Activated CD8-positive, alpha-beta T cell treated with anti-CD3 and anti-CD28 coated beads, Interleukin-2, amount 10 ng/mL, durations not matched to agents 7 days and 5 days (primary cell): Measurements from ENCODE around the gene HAO2. TPM values are rescaled to one million over a fixed set of nuclear protein-coding genes. Genes with fewer than 3 reads are reported as not detected.
"Not testable (repeated sequence)": the region's sequence is repeated elsewhere in the genome, so short reads cannot be mapped to it uniquely, and the experiment has no call there.

Experiments
- ATAC-seq: fragments of 150-1000 bp; cut with Tn5 transposase; one replicate; pipeline ENCODE4 v1.10.0; 2021; ENCODE audit warnings: moderate library complexity
- CTCF ChIA-PET: fragments of 350-600 bp; sonication (Branson Sonifier 250); formaldehyde crosslinking; loops from one replicate; lab custom pipeline; 2021; ENCODE audit warnings: antibody characterized with exemption; lab: Charles Lee
- POLR2A ChIA-PET: fragments of 350-600 bp; sonication (Branson Sonifier 250); formaldehyde crosslinking; loops from one replicate; lab custom pipeline; 2021; ENCODE audit warnings: antibody characterized with exemption; lab: Charles Lee
- DNase-seq: peaks from one replicate; pipeline ENCODE4 v3.0.0-alpha.2; 2020
- H3K27ac Mint-ChIP-seq: one replicate; pipeline ENCODE4 v1.8.0; 2021; ENCODE audit warnings: mild to moderate bottlenecking, mixed read lengths
- H3K27me3 Mint-ChIP-seq: one replicate; pipeline ENCODE4 v1.8.0; 2021; ENCODE audit warnings: low read depth, mixed read lengths
- H3K36me3 Mint-ChIP-seq: one replicate; pipeline ENCODE4 v1.8.0; 2021; ENCODE audit warnings: low read depth, mixed read lengths
- H3K4me1 Mint-ChIP-seq: one replicate; pipeline ENCODE4 v1.8.0; 2021; ENCODE audit warnings: low read depth, mixed read lengths
- H3K4me3 Mint-ChIP-seq: one replicate; pipeline ENCODE4 v1.8.0; 2021; ENCODE audit warnings: mild to moderate bottlenecking, mixed read lengths
- H3K9me3 Mint-ChIP-seq: one replicate; pipeline ENCODE4 v1.8.0; 2022; ENCODE audit warnings: mixed read lengths; ENCODE audit not compliant: insufficient read depth
- total RNA-seq, 2 experiments: library from RNA; stranded (reverse); gene quantifications; one replicate each; pipeline ENCODE4 v1.2.3, GENCODE V29; 2021

The HAO2 gene
- total RNA-seq, 2 experiments from 2014 or later = not detected

GRCh38 chr1:119348941-119349340 is 19.6 kb upstream of the HAO2 start:
- Mint-ChIP-seq H3K36me3 (no peaks in the 10 kb centered on the region), H3K4me1 (peaks cover 9% of the 10 kb centered on the region), H3K27ac (no peak overlapping the region), H3K9me3 (no peaks in the 10 kb centered on the region), H3K4me3 (no peak overlapping the region), H3K27me3 (peaks cover 12% of the 10 kb centered on the region)
- no peak for DNase-seq
- no peak for ATAC-seq
- ChIA-PET POLR2A (no interaction called here), CTCF (interaction anchor here (1.2 to 1.9 kb wide), 2 partner anchors 9 to 74 kb away, joined by 3 to 6 read pairs; no protein-coding TSS in a partner anchor)

GRCh38 chr1:119350866-119351265 is 17.7 kb upstream of the HAO2 start:
- POLR2A ChIA-PET, H3K9me3 Mint-ChIP-seq, H3K27me3 Mint-ChIP-seq: not testable (repeated sequence)

GRCh38 chr1:119351997-119352396 is 16.6 kb upstream of the HAO2 start:
- ChIA-PET CTCF (no interaction called here), POLR2A (no interaction called here)
- peaks cover 9% of the 10 kb centered on the region for H3K4me1 Mint-ChIP-seq
- H3K36me3 Mint-ChIP-seq = no peaks in the 10 kb centered on the region
- ATAC-seq (no peak), DNase-seq (no peak)
- H3K27ac Mint-ChIP-seq = no peak overlapping the region
- H3K4me3 Mint-ChIP-seq = no peak overlapping the region
- H3K27me3 Mint-ChIP-seq = peaks cover 9% of the 10 kb centered on the region
- H3K9me3 Mint-ChIP-seq = no peaks in the 10 kb centered on the region

More at GRCh38 chr1:119350866-119351265, 17.7 kb upstream of the HAO2 start:
- H3K4me3 Mint-ChIP-seq, H3K36me3 Mint-ChIP-seq, H3K4me1 Mint-ChIP-seq, DNase-seq, ATAC-seq, H3K27ac Mint-ChIP-seq: not testable (repeated sequence)
- CTCF ChIA-PET = interaction anchor here (1.4 kb wide), 1 partner anchor 76 kb away, joined by 5 read pairs; no protein-coding TSS in a partner anchor

GRCh38 chr1:119353836-119354235 is 14.7 kb upstream of the HAO2 start:
- CTCF ChIA-PET = interaction anchor here (0.7 kb wide), 1 partner anchor 26 kb away, joined by 3 read pairs; no protein-coding TSS in a partner anchor
- Mint-ChIP-seq H3K9me3 (no peaks in the 10 kb centered on the region), H3K36me3 (no peaks in the 10 kb centered on the region), H3K4me3 (no peak overlapping the region), H3K27me3 (peaks cover 9% of the 10 kb centered on the region), H3K4me1 (no peaks in the 10 kb centered on the region), H3K27ac (no peak overlapping the region)
- no peak for DNase-seq
- ATAC-seq = no peak
- POLR2A ChIA-PET = no interaction called here

GRCh38 chr1:119358636-119359035 is 9.9 kb upstream of the HAO2 start:
- Mint-ChIP-seq H3K9me3 (no peaks in the 10 kb centered on the region), H3K27me3 (peaks cover 7% of the 10 kb centered on the region), H3K4me1 (no peaks in the 10 kb centered on the region), H3K36me3 (no peaks in the 10 kb centered on the region), H3K4me3 (no peak overlapping the region), H3K27ac (no peak overlapping the region)
- DNase-seq (no peak), ATAC-seq (no peak)
- ChIA-PET POLR2A (no interaction called here), CTCF (interaction anchor here (1.0 kb wide), 1 partner anchor 9 kb away, joined by 3 read pairs; no protein-coding TSS in a partner anchor)

- DNase-seq (no peak), ATAC-seq (no peak)
- no peaks in the 10 kb centered on the region for H3K9me3 Mint-ChIP-seq
- H3K27ac Mint-ChIP-seq = no peak overlapping the region
- H3K4me1 Mint-ChIP-seq = no peaks in the 10 kb centered on the region
- ChIA-PET POLR2A (no interaction called here), CTCF (no interaction called here)
- H3K4me3 Mint-ChIP-seq = no peak overlapping the region
- no peaks in the 10 kb centered on the region for H3K36me3 Mint-ChIP-seq
- H3K27me3 Mint-ChIP-seq = peaks cover 12% of the 10 kb centered on the region
These were observed 8.9 kb upstream of the HAO2 start for GRCh38 chr1:119359730-119360129.

- Mint-ChIP-seq H3K36me3 (no peaks in the 10 kb centered on the region), H3K27ac (no peak overlapping the region), H3K4me3 (no peak overlapping the region), H3K4me1 (no peaks in the 10 kb centered on the region), H3K27me3 (peaks cover 12% of the 10 kb centered on the region), H3K9me3 (no peaks in the 10 kb centered on the region)
- no peak for ATAC-seq
- ChIA-PET CTCF (interaction anchor here (1.3 kb wide), 1 partner anchor 86 kb away, joined by 4 read pairs; no protein-coding TSS in a partner anchor), POLR2A (no interaction called here)
- DNase-seq = no peak
These were observed 7.4 kb upstream of the HAO2 start for GRCh38 chr1:119361205-119361604.

GRCh38 chr1:119361620-119362344 is 6.8 kb upstream of the HAO2 start:
- Mint-ChIP-seq H3K36me3 (no peaks in the 10 kb centered on the region), H3K4me3 (no peak overlapping the region), H3K27me3 (peaks cover 12% of the 10 kb centered on the region), H3K4me1 (no peaks in the 10 kb centered on the region), H3K9me3 (no peaks in the 10 kb centered on the region), H3K27ac (no peak overlapping the region)
- ATAC-seq = no peak
- CTCF ChIA-PET = no interaction called here
- no peak for DNase-seq
- POLR2A ChIA-PET = no interaction called here

- POLR2A ChIA-PET = no interaction called here
- Mint-ChIP-seq H3K27me3 (peaks cover 16% of the 10 kb centered on the region), H3K4me3 (no peak overlapping the region), H3K36me3 (no peaks in the 10 kb centered on the region), H3K27ac (no peak overlapping the region), H3K9me3 (no peaks in the 10 kb centered on the region), H3K4me1 (no peaks in the 10 kb centered on the region)
- DNase-seq (no peak), ATAC-seq (no peak)
- CTCF ChIA-PET = no interaction called here
These were observed 5.4 kb upstream of the HAO2 start for GRCh38 chr1:119363162-119363561.

GRCh38 chr1:119364640-119365039 is 3.9 kb upstream of the HAO2 start:
- ATAC-seq = no peak
- Mint-ChIP-seq H3K27me3 (peaks cover 22% of the 10 kb centered on the region), H3K36me3 (no peaks in the 10 kb centered on the region), H3K9me3 (no peaks in the 10 kb centered on the region), H3K4me3 (no peak overlapping the region), H3K27ac (no peak overlapping the region), H3K4me1 (no peaks in the 10 kb centered on the region)
- DNase-seq = no peak
- POLR2A ChIA-PET = no interaction called here
- CTCF ChIA-PET = interaction anchor here (1.3 kb wide), 1 partner anchor 89 kb away, joined by 6 read pairs; no protein-coding TSS in a partner anchor

GRCh38 chr1:119366424-119366823 is 2.2 kb upstream of the HAO2 start:
- H3K4me3 Mint-ChIP-seq = no peak overlapping the region
- peaks cover 22% of the 10 kb centered on the region for H3K27me3 Mint-ChIP-seq
- H3K27ac Mint-ChIP-seq = no peak overlapping the region
- ChIA-PET POLR2A (no interaction called here), CTCF (interaction anchor here (0.9 to 1.5 kb wide), 7 partner anchors 19 to 225 kb away, joined by 3 to 13 read pairs (median 4); partner anchors contain the start of gene WARS2)
- H3K9me3 Mint-ChIP-seq = no peaks in the 10 kb centered on the region
- ATAC-seq = no peak
- no peaks in the 10 kb centered on the region for H3K36me3 Mint-ChIP-seq
- no peaks in the 10 kb centered on the region for H3K4me1 Mint-ChIP-seq
- DNase-seq = no peak

GRCh38 chr1:119367432-119368124 is 1.0 kb upstream of the HAO2 start:
- no peaks in the 10 kb centered on the region for H3K4me1 Mint-ChIP-seq
- H3K36me3 Mint-ChIP-seq = no peaks in the 10 kb centered on the region
- ATAC-seq = no peak
- H3K27me3 Mint-ChIP-seq = peaks cover 19% of the 10 kb centered on the region
- ChIA-PET CTCF (interaction anchor here (0.7 to 1.5 kb wide), 9 partner anchors 20 to 227 kb away, joined by 3 to 13 read pairs (median 4); partner anchors contain the start of gene WARS2), POLR2A (no interaction called here)
- no peak overlapping the region for H3K27ac Mint-ChIP-seq
- no peaks in the 10 kb centered on the region for H3K9me3 Mint-ChIP-seq
- no peak for DNase-seq
- no peak overlapping the region for H3K4me3 Mint-ChIP-seq
